Cerebellar cortex (tissue), 1 donor: Measurements from ENCODE around the gene HMOX2.
A peak's percentile ranks its signal among the peaks of the same experiment; 100 is the strongest.

Experiments
- DNase-seq: peaks from one replicate; pipeline ENCODE4 v3.0.0-alpha.2; 2015; ENCODE audit warnings: low spot score

The HMOX2 gene

GRCh38 chr16:4465977-4466779 is 10.0 kb upstream of the HMOX2 start:
- no peak for DNase-seq

GRCh38 chr16:4467916-4468315 is 8.3 kb upstream of the HMOX2 start:
- no peak for DNase-seq

- no peak for DNase-seq
Measured at GRCh38 chr16:4468972-4469371, 7.2 kb upstream of the HMOX2 start.

- no peak for DNase-seq
Measured at GRCh38 chr16:4471869-4472268, 4.3 kb upstream of the HMOX2 start.

GRCh38 chr16:4472880-4473279 is 3.3 kb upstream of the HMOX2 start:
- no peak for DNase-seq

GRCh38 chr16:4474192-4474961 is 1.8 kb upstream of the HMOX2 start, which contains the start of gene NMRAL1:
NMRAL1 (minus strand) TSS chr16:4474625; CDS start chr16:4474132, 493 bp downstream.
- DNase-seq = peak; percentile 88

- no peak for DNase-seq
Measured at GRCh38 chr16:4477966-4478365, 1.8 kb downstream of the HMOX2 start.

GRCh38 chr16:4481526-4481925 is 5.3 kb downstream of the HMOX2 start:
- DNase-seq = no peak

GRCh38 chr16:4481963-4482362 is 5.8 kb downstream of the HMOX2 start:
- no peak for DNase-seq

GRCh38 chr16:4486126-4486893 is 10.1 kb downstream of the HMOX2 start:
- no peak for DNase-seq

GRCh38 chr16:4487955-4488498 is 11.8 kb downstream of the HMOX2 start:
- no peak for DNase-seq

GRCh38 chr16:4488499-4488967 is 12.3 kb downstream of the HMOX2 start:
- no peak for DNase-seq

- DNase-seq = no peak
Measured at GRCh38 chr16:4489030-4489429, 12.8 kb downstream of the HMOX2 start.

GRCh38 chr16:4491898-4492297 is 15.7 kb downstream of the HMOX2 start:
- no peak for DNase-seq

GRCh38 chr16:4494746-4495490 is 18.7 kb downstream of the HMOX2 start:
- no peak for DNase-seq

GRCh38 chr16:4495766-4496165 is 19.6 kb downstream of the HMOX2 start:
- no peak for DNase-seq

GRCh38 chr16:4496305-4496704 is 20.1 kb downstream of the HMOX2 start:
- DNase-seq = no peak

GRCh38 chr16:4498546-4499195 is 22.5 kb downstream of the HMOX2 start:
- DNase-seq = no peak

GRCh38 chr16:4499196-4499555 is 23.0 kb downstream of the HMOX2 start:
- DNase-seq = no peak

- DNase-seq = no peak
Measured at GRCh38 chr16:4500272-4500671, 24.1 kb downstream of the HMOX2 start.

- DNase-seq = no peak
Measured at GRCh38 chr16:4501071-4501478, 24.9 kb downstream of the HMOX2 start.
